B cell (primary cell): Measurements from ENCODE around the gene STMN1. TPM values are rescaled to one million over a fixed set of nuclear protein-coding genes. Genes with fewer than 3 reads are reported as not detected.
A peak's percentile ranks its signal among the peaks of the same experiment; 100 is the strongest.

ENCODE experiments used
- ATAC-seq: fragments of 200-7000 bp; cut with Tn5 transposase; one replicate; pipeline ENCODE4 v1.10.0; 2021; ENCODE audit warnings: low read depth, mild to moderate bottlenecking, moderate number of reproducible peaks, moderate library complexity
- CTCF ChIA-PET: fragments of 350-600 bp; sonication (Branson Sonifier 250); formaldehyde crosslinking; loops from one replicate; lab custom pipeline; 2021; ENCODE audit warnings: antibody characterized with exemption, inconsistent platforms; lab: Charles Lee
- POLR2A ChIA-PET: fragments of 350-600 bp; sonication (Branson Sonifier 250); formaldehyde crosslinking; loops from one replicate; lab custom pipeline; 2021; ENCODE audit warnings: antibody characterized with exemption; lab: Charles Lee
- DNase-seq: peaks from one replicate; pipeline ENCODE4 v3.0.0; 2013
- H2AFZ ChIP-seq: 2 replicates; pipeline ENCODE4 v1.6.1; 2012; ENCODE audit warnings: mild to moderate bottlenecking, low read depth, low read length; ENCODE audit not compliant: insufficient read depth, poor library complexity, severe bottlenecking
- H3K27ac ChIP-seq, 2 donors: 1 replicate in 1 of 2; 2 replicates in 1 of 2; pipeline ENCODE4 v1.5.1; 2012 to 2013; ENCODE audit warnings: low read length in 2 of 2, mild to moderate bottlenecking in 2 of 2, moderate library complexity in 1 of 2
- H3K27me3 ChIP-seq, 4 experiments: fragments of 200-600 bp in 1 of 4; sonication (generic) in 1 of 4; replicated peaks in 1 of 4; 1 replicate in 2 of 4; 2 replicates in 2 of 4; pipeline versions ENCODE4 v1.6.1 to v1.7.0; 2013 to 2016; ENCODE audit warnings: low read length in 3 of 4, mild to moderate bottlenecking in 2 of 4, mixed read lengths in 1 of 4, moderate library complexity in 1 of 4; ENCODE audit not compliant: insufficient read depth in 4 of 4, control insufficient read depth in 3 of 4; ENCODE audit errors: control extremely low read depth in 1 of 4
- H3K36me3 ChIP-seq, 2 experiments: replicated peaks in 1 of 2; 1 replicate in 1 of 2; 2 replicates in 1 of 2; pipeline versions ENCODE4 v1.6.1 to v1.7.1; 2013; ENCODE audit warnings: low read length in 1 of 2; ENCODE audit not compliant: insufficient read depth in 2 of 2, control insufficient read depth in 1 of 2; ENCODE audit errors: control extremely low read depth in 1 of 2, extremely low read depth in 1 of 2
- H3K4me1 ChIP-seq, 2 donors: fragments of 200-600 bp in 1 of 2; sonication (generic) in 1 of 2; 1 replicate in 1 of 2; 2 replicates in 1 of 2; pipeline versions ENCODE4 v1.5.1 to v1.6.1; 2013 to 2017; ENCODE audit warnings: low read length in 2 of 2; ENCODE audit not compliant: control insufficient read depth in 2 of 2, insufficient read depth in 2 of 2
- H3K4me2 ChIP-seq: replicated peaks from 2 replicates; pipeline ENCODE3; 2012; ENCODE audit warnings: mild to moderate bottlenecking, low read depth, low read length; ENCODE audit not compliant: poor library complexity, severe bottlenecking
- H3K4me3 ChIP-seq, 5 experiments: fragments of 200-600 bp in 1 of 5; sonication (generic) in 1 of 5; 1 replicate in 3 of 5; 2 replicates in 2 of 5; pipeline versions ENCODE4 v1.5.1 to v1.7.0; 2011 to 2016; ENCODE audit warnings: low read length in 4 of 5, mild to moderate bottlenecking in 4 of 5, low read depth in 2 of 5, control low read depth in 1 of 5, moderate library complexity in 1 of 5; ENCODE audit not compliant: insufficient read depth in 1 of 5; ENCODE audit errors: control extremely low read depth in 1 of 5, extremely low read depth in 1 of 5
- H3K79me2 ChIP-seq: fragments of 200-600 bp; sonication (generic); one replicate; pipeline ENCODE4 v1.6.0; 2016; ENCODE audit warnings: low read length; ENCODE audit not compliant: control insufficient read depth, insufficient read depth
- H3K9ac ChIP-seq: fragments of 200-600 bp; sonication (generic); 2 replicates; pipeline ENCODE4 v1.6.1; 2017; ENCODE audit warnings: mild to moderate bottlenecking, low read length, moderate library complexity
- H3K9me3 ChIP-seq, 3 donors: one replicate each; pipeline versions ENCODE4 v1.6.1 to v1.7.1; 2013; ENCODE audit warnings: low read length in 2 of 3; ENCODE audit not compliant: control insufficient read depth in 2 of 3, insufficient read depth in 1 of 3; ENCODE audit errors: control extremely low read depth in 1 of 3
- H4K20me1 ChIP-seq: 2 replicates; pipeline ENCODE4 v1.6.0; 2012; ENCODE audit warnings: mild to moderate bottlenecking, low read length; ENCODE audit not compliant: insufficient read depth, control insufficient read depth, poor library complexity, severe bottlenecking
- H3K27ac Mint-ChIP-seq: one replicate; pipeline ENCODE4 v1.8.0; 2021; ENCODE audit warnings: mixed read lengths
- H3K27me3 Mint-ChIP-seq: one replicate; pipeline ENCODE4 v1.8.0; 2021; ENCODE audit warnings: mixed read lengths
- H3K4me1 Mint-ChIP-seq: one replicate; pipeline ENCODE4 v1.8.0; 2021; ENCODE audit warnings: mixed read lengths
- H3K4me3 Mint-ChIP-seq: one replicate; pipeline ENCODE4 v1.8.0; 2021; ENCODE audit warnings: mixed read lengths
- H3K9me3 Mint-ChIP-seq: one replicate; pipeline ENCODE4 v1.8.0; 2022; ENCODE audit warnings: mixed read lengths; ENCODE audit not compliant: insufficient read depth
- EZH2 ChIP-seq: IDR thresholded peaks from 2 replicates; pipeline ENCODE4 v1.6.1; 2012; ENCODE audit warnings: borderline replicate concordance, low read depth, mild to moderate bottlenecking, moderate library complexity, low read length; ENCODE audit not compliant: insufficient read depth, poor library complexity, severe bottlenecking
- WGBS: methylation state at CpG from one replicate; pipeline ENCODE4 v1.1.5; 2013; ENCODE audit warnings: missing lambda C conversion rate; ENCODE audit not compliant: insufficient coverage; 5-methylcytosine and 5-hydroxymethylcytosine counted together
- intact Hi-C: fragments of 100-400 bp; cut with micrococcal nuclease; formaldehyde crosslinking; loops from one replicate; pipeline ENCODE4 v1.10.0; 2022
- polyA plus RNA-seq: library from polyadenylated mRNA; depleted of rRNA; stranded (reverse); fragments of >200 nt; gene quantifications from 2 replicates; pipeline ENCODE4 v1.2.3, GENCODE V29; 2012
- total RNA-seq, 2 donors: library from RNA; stranded (reverse); fragments of 120-200 nt in 1 of 2; gene quantifications; 1 replicate in 1 of 2; 2 replicates in 1 of 2; pipeline versions ENCODE4 v1.2.3 to v1.2.4, GENCODE V29; 2013 to 2022
- TF ChIP-seq, protein P1 (sequence below): fragments of 200-600 bp; IDR thresholded peaks from one replicate; pipeline ENCODE4 v1.8.0; 2022; ENCODE audit warnings: antibody characterized with exemption, mild to moderate bottlenecking

STMN1 gene
- total and polyA plus RNA-seq, 2 donors (not counting 1 experiment from before 2014, with no cell fraction given), result 9.9 to 48.0 TPM

DNA sequence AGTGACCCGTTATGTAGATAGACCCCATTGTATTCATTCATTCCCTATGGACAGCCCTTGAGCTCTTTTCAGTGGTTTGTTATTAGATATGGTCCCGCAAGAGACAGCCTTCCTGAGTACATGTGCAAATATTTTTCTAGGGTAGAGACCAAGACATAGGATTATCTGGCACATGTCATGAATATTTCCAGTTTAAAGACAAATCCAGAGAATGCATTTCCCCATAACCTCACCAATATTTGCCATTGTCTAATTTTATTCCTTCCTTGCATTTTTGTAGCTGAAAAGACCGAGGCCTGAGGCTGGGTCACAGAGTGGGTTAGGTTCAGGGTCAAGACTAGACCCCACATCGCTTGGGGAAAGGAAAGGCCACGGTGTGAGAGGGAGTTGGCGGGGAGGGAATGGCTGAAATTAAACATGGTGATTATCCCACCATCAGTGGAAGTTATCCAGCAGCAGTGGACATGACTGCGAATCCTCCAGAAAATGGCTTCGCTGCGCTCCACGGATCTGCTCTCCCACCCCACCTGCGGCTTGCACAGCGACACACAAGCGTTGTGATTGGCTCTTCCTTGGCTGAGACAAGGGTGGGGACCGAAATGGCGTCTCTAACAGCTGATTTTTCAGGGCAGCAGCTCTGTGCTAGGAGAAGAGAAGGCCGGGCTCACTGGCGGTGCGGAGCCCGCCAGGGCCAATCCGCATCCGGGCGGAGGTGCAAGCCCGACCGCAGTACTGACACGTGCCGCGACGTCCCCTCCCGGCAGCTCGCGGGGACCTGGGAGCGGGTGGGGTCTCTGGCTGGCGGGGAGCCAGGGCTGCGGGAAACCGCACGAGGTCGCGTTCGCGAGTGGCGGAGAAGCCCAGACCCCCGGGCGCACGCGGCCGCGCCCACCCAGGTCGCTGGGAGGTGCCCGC is 16.1 kb upstream of the STMN1 start:
- H3K9me3 Mint-ChIP-seq, result no peaks in the 10 kb centered on the region
- CTCF ChIA-PET, result interaction anchor here (1.0 kb wide), 1 partner anchor 11 kb away, joined by 3 read pairs; no protein-coding TSS in a partner anchor
- no peaks in the 10 kb centered on the region for H4K20me1 ChIP-seq
- H3K4me2 ChIP-seq, result peak overlapping the region; percentile 95
- peaks cover 15% of the 10 kb centered on the region for H3K4me1 Mint-ChIP-seq
- no peak for TF ChIP-seq EZH2
- TF ChIP-seq, protein P1, sequence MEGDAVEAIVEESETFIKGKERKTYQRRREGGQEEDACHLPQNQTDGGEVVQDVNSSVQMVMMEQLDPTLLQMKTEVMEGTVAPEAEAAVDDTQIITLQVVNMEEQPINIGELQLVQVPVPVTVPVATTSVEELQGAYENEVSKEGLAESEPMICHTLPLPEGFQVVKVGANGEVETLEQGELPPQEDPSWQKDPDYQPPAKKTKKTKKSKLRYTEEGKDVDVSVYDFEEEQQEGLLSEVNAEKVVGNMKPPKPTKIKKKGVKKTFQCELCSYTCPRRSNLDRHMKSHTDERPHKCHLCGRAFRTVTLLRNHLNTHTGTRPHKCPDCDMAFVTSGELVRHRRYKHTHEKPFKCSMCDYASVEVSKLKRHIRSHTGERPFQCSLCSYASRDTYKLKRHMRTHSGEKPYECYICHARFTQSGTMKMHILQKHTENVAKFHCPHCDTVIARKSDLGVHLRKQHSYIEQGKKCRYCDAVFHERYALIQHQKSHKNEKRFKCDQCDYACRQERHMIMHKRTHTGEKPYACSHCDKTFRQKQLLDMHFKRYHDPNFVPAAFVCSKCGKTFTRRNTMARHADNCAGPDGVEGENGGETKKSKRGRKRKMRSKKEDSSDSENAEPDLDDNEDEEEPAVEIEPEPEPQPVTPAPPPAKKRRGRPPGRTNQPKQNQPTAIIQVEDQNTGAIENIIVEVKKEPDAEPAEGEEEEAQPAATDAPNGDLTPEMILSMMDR, result no peak
- no peak overlapping the region for H3K27ac Mint-ChIP-seq
- no peak overlapping the region for H3K27ac ChIP-seq
- peak overlapping the region; percentile 80 for H3K4me3 Mint-ChIP-seq
- H3K36me3 ChIP-seq, result no peaks in the 10 kb centered on the region
- 11% methylated on average over 47 of the region's 49 CpGs for WGBS
- H3K27me3 Mint-ChIP-seq, result peaks cover 40% of the 10 kb centered on the region
- peak overlapping the region; percentile 35 to 59 (median 52) for H3K4me3 ChIP-seq
- intact Hi-C loops, result no loop called here
- DNase-seq, result peak; percentile 40
- H3K9ac ChIP-seq, result peak overlapping the region; percentile 70
- peaks cover 0 to 6% (median 0%) of the 10 kb centered on the region in 3 donors for H3K9me3 ChIP-seq
- H3K79me2 ChIP-seq, result no peaks in the 10 kb centered on the region
- H3K4me1 ChIP-seq, result peaks cover 15 to 20% of the 10 kb centered on the region in 2 donors
- H2AFZ ChIP-seq, result peak overlapping the region; percentile 78
- POLR2A ChIA-PET, result no interaction called here
- H3K27me3 ChIP-seq, result peaks cover 0 to 24% (median 19%) of the 10 kb centered on the region in 4 experiments
- ATAC-seq, result peak; percentile 43

DNA sequence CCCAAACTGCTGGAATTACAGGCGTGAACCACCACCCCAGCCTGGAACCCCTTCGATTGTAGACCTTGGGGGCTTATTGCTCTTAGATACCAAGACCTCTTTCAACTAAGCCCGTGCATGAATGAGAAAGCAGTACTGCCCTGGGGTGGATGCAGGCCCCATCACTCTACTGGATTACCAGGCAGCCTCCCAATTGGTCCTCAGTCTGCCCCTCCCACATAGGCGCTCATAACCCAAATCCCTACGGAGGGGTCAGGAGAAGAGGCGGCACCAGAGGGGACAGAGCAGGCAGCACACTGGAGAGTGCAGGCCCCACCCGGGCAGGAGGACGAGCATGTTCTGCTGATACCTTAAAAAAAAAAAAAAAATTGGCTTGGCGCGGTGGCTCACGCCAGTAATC is 12.4 kb upstream of the STMN1 start:
- WGBS, result 97% methylated on average over 10 of the region's 11 CpGs
- ATAC-seq, result no peak
- Histone ChIP-seq H3K9me3 (peaks cover 0 to 6% (median 0%) of the 10 kb centered on the region in 3 donors), H3K79me2 (no peaks in the 10 kb centered on the region), H2AFZ (no peak overlapping the region), H4K20me1 (no peaks in the 10 kb centered on the region), H3K36me3 (no peaks in the 10 kb centered on the region), H3K27me3 (peaks cover 0 to 21% (median 15%) of the 10 kb centered on the region in 4 experiments), H3K4me1 (peaks cover 17 to 19% of the 10 kb centered on the region in 2 donors), H3K27ac (no peak overlapping the region), H3K4me3 (no peak overlapping the region), H3K9ac (no peak overlapping the region), H3K4me2 (no peak overlapping the region)
- DNase-seq, result no peak
- Mint-ChIP-seq H3K4me3 (no peak overlapping the region), H3K27ac (no peak overlapping the region), H3K27me3 (peaks cover 20% of the 10 kb centered on the region), H3K4me1 (peaks cover 15% of the 10 kb centered on the region), H3K9me3 (no peaks in the 10 kb centered on the region)
- CTCF ChIA-PET, result interaction anchor here (0.7 to 1.1 kb wide), 2 partner anchors 11 to 24 kb away, joined by 3 read pairs; no protein-coding TSS in a partner anchor
- POLR2A ChIA-PET, result no interaction called here
- TF ChIP-seq, protein P1, result no peak
- TF ChIP-seq EZH2, result no peak
- intact Hi-C loops, result no loop called here
